ACC112 (cell line): ENCODE data around the gene NAPB.
A peak's percentile ranks its signal among the peaks of the same experiment; 100 is the strongest.

ENCODE experiments used
- H2AFZ ChIP-seq: fragments of 200-600 bp; sonication (generic); one replicate; pipeline ENCODE4 v1.6.0; 2017; ENCODE audit warnings: antibody characterized with exemption, low read length; ENCODE audit not compliant: unreplicated experiment
- H3K27ac ChIP-seq: fragments of 200-600 bp; sonication (generic); 2 replicates; pipeline ENCODE4 v1.5.1; 2014; ENCODE audit warnings: low read depth, mild to moderate bottlenecking, antibody characterized with exemption, low read length, moderate library complexity
- H3K27me3 ChIP-seq: fragments of 200-600 bp; sonication (generic); 2 replicates; pipeline ENCODE4 v1.6.1; 2014; ENCODE audit warnings: mild to moderate bottlenecking, antibody characterized with exemption, low read length, moderate library complexity, mixed read lengths; ENCODE audit not compliant: insufficient read depth
- H3K36me3 ChIP-seq: fragments of 200-600 bp; sonication (generic); 2 replicates; pipeline ENCODE4 v1.6.1; 2016; ENCODE audit warnings: mild to moderate bottlenecking, antibody characterized with exemption, low read length, moderate library complexity, mixed read lengths; ENCODE audit not compliant: insufficient read depth
- H3K4me1 ChIP-seq: fragments of 200-600 bp; sonication (generic); one replicate; pipeline ENCODE4 v1.6.1; 2016; ENCODE audit warnings: low read length, mixed read lengths; ENCODE audit not compliant: insufficient read depth, unreplicated experiment, control insufficient read depth
- H3K4me3 ChIP-seq: fragments of 200-600 bp; sonication (generic); 2 replicates; pipeline ENCODE4 v1.5.1; 2014; ENCODE audit warnings: mild to moderate bottlenecking, low read depth, low read length
- H3K79me2 ChIP-seq: fragments of 200-600 bp; sonication (generic); one replicate; pipeline ENCODE4 v1.6.0; 2016; ENCODE audit warnings: low read length; ENCODE audit not compliant: control insufficient read depth, unreplicated experiment, insufficient read depth

The NAPB gene

GRCh38 chr20:23404196-23404595, 17.1 kb downstream of the NAPB start:
- Histone ChIP-seq H3K4me1 (peaks cover 8% of the 10 kb centered on the region), H2AFZ (no peak overlapping the region), H3K27me3 (no peaks in the 10 kb centered on the region), H3K4me3 (no peak overlapping the region), H3K27ac (no peak overlapping the region), H3K36me3 (no peaks in the 10 kb centered on the region; the same call in 1 of the 2 replicates), H3K79me2 (peaks cover 74% of the 10 kb centered on the region)

- Histone ChIP-seq H2AFZ (no peak overlapping the region), H3K4me1 (peaks cover 8% of the 10 kb centered on the region), H3K27ac (no peak overlapping the region), H3K79me2 (peaks cover 71% of the 10 kb centered on the region), H3K36me3 (no peaks in the 10 kb centered on the region; the same call in 1 of the 2 replicates), H3K27me3 (no peaks in the 10 kb centered on the region), H3K4me3 (no peak overlapping the region)
Observed at GRCh38 chr20:23403751-23404150, 17.5 kb downstream of the NAPB start.

- no peak overlapping the region for H2AFZ ChIP-seq
- no peak overlapping the region for H3K4me3 ChIP-seq
- H3K79me2 ChIP-seq: peaks cover 54% of the 10 kb centered on the region
- no peaks in the 10 kb centered on the region for H3K27me3 ChIP-seq
- no peak overlapping the region for H3K27ac ChIP-seq
- H3K4me1 ChIP-seq: peaks cover 23% of the 10 kb centered on the region
- no peaks in the 10 kb centered on the region; the same call in 1 of the 2 replicates for H3K36me3 ChIP-seq
Observed at GRCh38 chr20:23401051-23401450, 20.2 kb downstream of the NAPB start.

- Histone ChIP-seq H3K27ac (peak overlapping the region; percentile 18; the same call in 1 of the 2 replicates), H3K79me2 (peaks cover 41% of the 10 kb centered on the region), H3K4me1 (peaks cover 23% of the 10 kb centered on the region), H3K4me3 (no peak overlapping the region), H3K27me3 (no peaks in the 10 kb centered on the region), H3K36me3 (peaks cover 7% of the 10 kb centered on the region), H2AFZ (no peak overlapping the region)
Observed at GRCh38 chr20:23399568-23400241, 21.6 kb downstream of the NAPB start.

GRCh38 chr20:23397961-23398360, 23.3 kb downstream of the NAPB start:
- Histone ChIP-seq H3K36me3 (peaks cover 15% of the 10 kb centered on the region), H3K79me2 (peaks cover 27% of the 10 kb centered on the region), H3K27me3 (no peaks in the 10 kb centered on the region), H3K4me1 (peaks cover 16% of the 10 kb centered on the region), H2AFZ (no peak overlapping the region), H3K4me3 (no peak overlapping the region), H3K27ac (peak overlapping the region; percentile 59)

GRCh38 chr20:23396950-23397627, 24.2 kb downstream of the NAPB start:
- Histone ChIP-seq H3K4me3 (no peak overlapping the region), H3K27ac (peak overlapping the region; percentile 59; the same call in 1 of the 2 replicates), H3K79me2 (peaks cover 19% of the 10 kb centered on the region), H3K27me3 (no peaks in the 10 kb centered on the region), H2AFZ (no peak overlapping the region), H3K4me1 (peaks cover 16% of the 10 kb centered on the region), H3K36me3 (peaks cover 15% of the 10 kb centered on the region)

- Histone ChIP-seq H3K4me1 (peaks cover 16% of the 10 kb centered on the region), H3K36me3 (peaks cover 27% of the 10 kb centered on the region), H3K27ac (no peak overlapping the region)
Observed at GRCh38 chr20:23393996-23394775, 27.1 kb downstream of the NAPB start.

GRCh38 chr20:23391707-23392310, 29.5 kb downstream of the NAPB start:
- Histone ChIP-seq H3K79me2 (peaks cover 3% of the 10 kb centered on the region), H2AFZ (no peak overlapping the region), H3K27ac (no peak overlapping the region), H3K27me3 (no peaks in the 10 kb centered on the region), H3K4me3 (no peak overlapping the region), H3K36me3 (peaks cover 49% of the 10 kb centered on the region), H3K4me1 (peaks cover under 1% of the 10 kb centered on the region)

More at GRCh38 chr20:23393996-23394775, 27.1 kb downstream of the NAPB start:
- H2AFZ ChIP-seq: no peak overlapping the region
- H3K4me3 ChIP-seq: no peak overlapping the region
- no peaks in the 10 kb centered on the region for H3K27me3 ChIP-seq
- H3K79me2 ChIP-seq: peaks cover 12% of the 10 kb centered on the region

- no peak overlapping the region for H2AFZ ChIP-seq
- peaks cover 12% of the 10 kb centered on the region for H3K79me2 ChIP-seq
- H3K27ac ChIP-seq: no peak overlapping the region
- H3K27me3 ChIP-seq: no peaks in the 10 kb centered on the region
- H3K4me3 ChIP-seq: no peak overlapping the region
- H3K4me1 ChIP-seq: no peaks in the 10 kb centered on the region
- H3K36me3 ChIP-seq: peaks cover 52% of the 10 kb centered on the region
Observed at GRCh38 chr20:23390091-23390774, 31.1 kb downstream of the NAPB start.

- H3K36me3 ChIP-seq: peaks cover 54% of the 10 kb centered on the region
- H2AFZ ChIP-seq: no peak overlapping the region
- no peak overlapping the region for H3K27ac ChIP-seq
- H3K27me3 ChIP-seq: no peaks in the 10 kb centered on the region
- no peaks in the 10 kb centered on the region for H3K4me1 ChIP-seq
- peaks cover 20% of the 10 kb centered on the region for H3K79me2 ChIP-seq
- H3K4me3 ChIP-seq: no peak overlapping the region
Observed at GRCh38 chr20:23387118-23387443, 34.2 kb downstream of the NAPB start.
